Activated CD4-positive, alpha-beta T cell treated with anti-CD3 and anti-CD28 coated beads for 48 hours (primary cell): ENCODE measurements around the gene JPH4.
"Not testable (repeated sequence)": the region's sequence is repeated elsewhere in the genome, so short reads cannot be mapped to it uniquely, and the experiment has no call there.

Source experiments
- DNase-seq: peaks from one replicate; pipeline ENCODE4 v3.0.0-alpha.2; 2020

Gene JPH4

GRCh38 chr14:23608454-23608853 is 29.9 kb upstream of the JPH4 start:
- no peak for DNase-seq

GRCh38 chr14:23605931-23606585 is 27.5 kb upstream of the JPH4 start:
- DNase-seq: peak; percentile 45

DNA sequence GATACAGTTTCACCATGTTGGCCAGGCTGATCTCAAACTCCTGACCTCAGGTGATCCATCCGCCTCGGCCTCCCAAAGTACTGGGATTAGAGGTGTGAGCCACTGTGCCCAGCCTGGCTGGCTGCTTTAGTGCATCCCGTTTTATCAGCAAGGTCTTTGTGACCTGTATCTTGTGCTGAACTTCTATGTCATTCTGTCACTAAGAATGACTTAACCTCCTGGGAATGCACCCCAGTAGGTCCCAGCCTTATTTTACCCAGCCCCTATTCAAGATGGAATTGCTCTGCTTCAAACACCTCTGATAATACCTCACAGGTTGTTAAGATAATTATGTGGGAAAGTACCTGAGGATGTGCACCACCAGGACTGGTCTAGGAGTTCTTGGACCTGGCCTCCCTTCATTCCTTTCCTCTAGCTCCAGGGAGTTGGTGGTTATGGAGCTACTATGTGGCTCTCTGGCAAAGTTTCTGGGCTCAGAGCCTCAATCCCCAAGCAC is 26.1 kb upstream of the JPH4 start:
- no peak for DNase-seq

DNA sequence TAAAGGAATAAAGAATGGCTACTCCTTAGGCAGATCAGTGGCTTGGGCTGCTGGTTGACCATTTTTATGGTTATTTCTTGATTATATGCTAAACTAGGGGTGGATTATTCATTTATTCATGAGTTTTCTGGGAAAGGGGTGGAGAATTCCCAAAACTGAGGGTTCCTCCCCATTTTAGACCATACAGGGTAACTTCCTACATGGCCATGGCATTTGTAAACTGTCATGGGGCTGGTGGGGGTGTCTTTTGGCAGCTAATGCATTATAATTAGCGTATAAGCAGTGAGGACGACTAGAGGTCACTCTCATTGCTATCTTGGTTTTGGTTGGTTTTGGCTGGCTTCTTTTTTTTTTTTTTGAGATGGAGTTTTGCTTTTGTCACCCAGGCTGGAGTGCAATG is 25.6 kb upstream of the JPH4 start:
- DNase-seq: no peak

DNA sequence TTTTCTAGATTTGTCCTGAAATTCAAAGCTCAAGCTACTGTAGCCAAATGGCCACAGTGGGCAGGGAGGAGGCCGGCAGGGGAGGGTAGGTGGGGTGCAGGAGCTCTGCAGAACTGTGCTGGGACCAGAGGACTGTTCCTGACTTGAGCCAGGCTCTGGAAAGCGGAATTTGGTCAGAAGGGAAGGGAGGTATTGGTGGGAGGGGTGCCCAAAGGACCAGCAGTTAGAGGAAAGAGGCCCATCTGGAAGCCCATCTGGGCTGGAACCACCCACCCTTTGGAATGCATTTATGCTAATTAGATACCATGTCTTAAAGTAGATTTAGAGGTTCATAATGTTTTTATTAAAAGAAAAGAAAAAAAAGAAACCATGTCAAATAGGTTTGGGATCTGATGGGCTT is 24.5 kb upstream of the JPH4 start:
- no peak for DNase-seq

DNA sequence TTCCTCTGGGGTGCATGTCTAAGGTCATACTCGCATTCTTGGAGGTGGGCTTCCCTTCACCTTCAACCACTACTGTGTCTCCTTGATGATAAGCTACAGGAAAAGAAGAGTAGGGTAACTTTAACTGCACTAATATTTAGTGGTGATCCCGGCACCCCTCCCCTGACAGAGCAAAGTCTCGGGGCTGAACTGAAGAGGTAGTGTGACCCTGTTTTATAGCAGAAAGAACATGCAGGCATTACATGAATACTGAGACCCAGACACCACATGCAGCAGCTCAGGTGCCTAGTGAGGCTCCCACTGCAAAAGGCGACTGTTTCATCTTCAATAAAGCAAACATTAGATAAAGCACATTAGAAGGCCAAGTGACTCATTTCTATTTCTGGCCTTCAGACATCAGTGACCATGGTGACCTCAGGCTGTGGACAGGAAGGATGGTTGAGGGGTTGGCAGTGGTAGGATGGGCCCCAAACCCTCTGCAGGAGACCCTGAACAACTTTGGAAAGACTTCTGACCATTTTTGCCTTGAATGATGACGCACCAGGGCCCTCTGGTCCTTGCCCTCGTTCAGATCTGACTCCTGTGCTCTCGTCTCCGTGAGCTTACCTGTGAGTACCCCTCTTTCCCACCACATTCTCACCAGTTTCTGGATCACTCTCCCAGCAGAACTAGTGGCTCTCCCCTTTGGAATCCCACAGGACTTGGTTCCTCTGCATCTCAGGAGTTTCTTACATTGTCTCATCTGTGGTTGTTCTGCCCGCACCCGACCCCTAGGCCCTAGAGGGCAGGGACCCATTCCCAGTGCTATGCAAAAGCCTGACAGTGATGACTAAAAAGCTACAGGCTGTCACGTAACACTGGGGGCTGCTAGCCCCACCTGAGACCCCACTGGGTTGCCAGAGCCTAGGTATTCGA is 23.8 kb upstream of the JPH4 start:
- DNase-seq: no peak

DNA sequence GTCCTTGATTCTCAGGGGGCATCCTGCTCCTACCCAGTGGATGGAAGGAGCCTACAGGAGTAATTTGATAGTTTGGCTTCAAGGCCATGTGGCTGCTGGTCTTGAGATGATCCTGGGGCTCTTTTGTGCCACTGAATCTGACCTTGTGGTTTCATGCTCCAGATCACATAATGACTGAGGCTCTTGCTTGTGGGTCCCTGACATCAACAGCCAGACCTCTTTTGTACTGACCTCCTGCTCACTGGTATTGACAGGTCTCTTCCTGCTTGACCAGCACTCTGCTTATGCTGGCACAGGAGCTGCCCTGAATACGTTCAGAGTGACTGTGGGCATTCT is 23.2 kb upstream of the JPH4 start:
- DNase-seq: no peak

- DNase-seq: no peak
Observed at GRCh38 chr14:23601424-23601823, 22.8 kb upstream of the JPH4 start.

DNA sequence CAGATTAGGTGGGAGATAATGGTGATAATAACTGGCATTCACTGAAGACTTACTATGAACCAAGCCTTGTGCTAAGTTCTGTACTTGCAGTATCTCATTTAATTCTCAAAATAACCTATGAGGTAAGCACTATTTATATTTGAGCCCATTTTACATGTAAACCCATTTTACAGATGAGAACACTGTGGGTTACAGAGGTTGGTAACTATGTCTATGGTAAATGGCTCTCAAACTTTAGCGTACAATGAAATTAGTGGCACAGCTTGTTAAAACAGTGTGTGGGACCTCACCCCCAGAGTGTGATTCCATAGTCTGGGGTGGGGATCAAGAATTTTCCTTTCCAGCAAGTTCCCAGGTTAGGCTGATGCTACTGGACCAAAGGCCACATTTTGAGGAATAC is 22.2 kb upstream of the JPH4 start:
- DNase-seq: no peak

DNA sequence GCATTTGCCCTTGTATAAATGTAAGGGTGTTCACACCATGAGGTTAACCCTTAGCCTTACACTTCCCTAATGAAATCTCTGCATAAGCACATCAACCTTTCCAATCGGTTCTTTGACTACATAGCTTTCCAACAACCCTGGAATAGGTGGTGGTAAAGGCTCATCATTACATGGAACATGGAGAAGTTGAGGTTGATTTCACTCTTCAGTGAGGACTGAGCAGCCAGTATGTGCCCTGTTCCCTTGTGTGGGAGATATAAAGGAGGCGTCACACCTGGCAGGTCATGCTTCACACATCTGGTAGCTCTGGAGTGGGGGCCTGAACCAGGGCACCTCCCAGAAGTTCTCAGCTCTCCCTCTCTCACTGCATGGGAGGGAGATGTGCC is 21.7 kb upstream of the JPH4 start:
- no peak for DNase-seq

DNA sequence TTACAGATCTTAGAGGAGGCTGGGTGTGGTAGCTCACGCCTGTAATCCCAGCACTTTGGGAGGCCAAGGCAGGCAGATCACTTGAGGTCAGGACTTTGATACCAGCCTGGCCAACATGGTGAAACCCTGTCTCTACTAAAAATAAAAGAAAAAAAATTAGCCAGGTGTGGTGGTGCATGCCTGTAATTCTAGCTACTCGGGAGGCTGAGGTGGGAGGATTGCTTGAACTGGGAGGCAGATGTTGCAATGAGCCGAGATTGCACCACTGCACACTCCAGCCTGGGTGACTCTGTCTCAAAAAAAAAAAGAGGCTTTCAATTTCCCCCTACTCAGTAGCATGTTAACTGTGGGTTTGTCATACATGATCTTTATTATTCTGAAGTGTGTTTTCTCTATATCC is 15.6 kb upstream of the JPH4 start:
- DNase-seq: not testable (repeated sequence)

GRCh38 chr14:23590198-23590597 is 11.6 kb upstream of the JPH4 start:
- no peak for DNase-seq

GRCh38 chr14:23589606-23590005 is 11.0 kb upstream of the JPH4 start:
- DNase-seq: no peak

GRCh38 chr14:23588884-23589598 is 10.5 kb upstream of the JPH4 start:
- peak; percentile 89 for DNase-seq

GRCh38 chr14:23584527-23585203 is 6.1 kb upstream of the JPH4 start:
- DNase-seq: not testable (repeated sequence)

GRCh38 chr14:23583761-23584526 is 5.4 kb upstream of the JPH4 start:
- DNase-seq: not testable (repeated sequence)

- DNase-seq: no peak
Observed at GRCh38 chr14:23582906-23583760, 4.5 kb upstream of the JPH4 start.

GRCh38 chr14:23580948-23581281 is 2.3 kb upstream of the JPH4 start:
- DNase-seq: no peak

DNA sequence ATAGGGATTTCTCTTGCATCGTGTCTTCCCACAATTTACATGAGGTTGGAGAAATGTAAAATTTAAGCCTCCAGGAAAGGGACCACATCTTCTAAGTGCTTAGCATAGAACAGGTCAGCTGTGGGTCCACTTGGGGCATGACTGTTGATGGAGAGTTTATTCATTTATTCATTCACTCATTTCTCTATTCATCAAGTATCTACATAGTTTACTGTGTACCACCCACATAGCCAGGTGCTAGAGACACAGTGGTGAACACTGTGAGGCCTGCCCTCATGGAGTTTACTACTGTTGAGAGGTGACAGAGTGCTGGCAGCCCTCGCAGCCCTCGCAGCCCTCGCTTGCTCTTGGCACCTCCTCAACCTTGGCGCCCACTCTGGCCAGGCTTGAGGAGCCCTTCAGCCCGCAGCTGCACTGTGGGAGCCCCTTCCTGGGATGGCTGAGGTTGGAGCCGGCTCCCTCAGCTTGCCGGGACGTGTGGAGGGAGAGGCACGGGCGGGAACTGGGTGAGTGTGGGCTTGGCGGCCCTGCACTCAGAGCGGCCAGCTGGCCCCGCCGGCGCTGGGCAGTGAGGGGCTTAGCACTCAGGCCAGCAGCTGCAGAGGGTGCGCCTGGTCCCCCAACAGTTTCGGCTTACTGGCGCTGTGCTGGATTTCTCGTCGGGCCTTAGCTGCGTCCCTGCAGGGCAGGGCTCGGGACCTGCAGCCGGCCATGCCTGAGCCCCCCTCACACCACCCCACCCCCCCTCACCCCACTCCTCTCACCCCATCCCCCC is 1.7 kb upstream of the JPH4 start:
- DNase-seq: no peak

DNA sequence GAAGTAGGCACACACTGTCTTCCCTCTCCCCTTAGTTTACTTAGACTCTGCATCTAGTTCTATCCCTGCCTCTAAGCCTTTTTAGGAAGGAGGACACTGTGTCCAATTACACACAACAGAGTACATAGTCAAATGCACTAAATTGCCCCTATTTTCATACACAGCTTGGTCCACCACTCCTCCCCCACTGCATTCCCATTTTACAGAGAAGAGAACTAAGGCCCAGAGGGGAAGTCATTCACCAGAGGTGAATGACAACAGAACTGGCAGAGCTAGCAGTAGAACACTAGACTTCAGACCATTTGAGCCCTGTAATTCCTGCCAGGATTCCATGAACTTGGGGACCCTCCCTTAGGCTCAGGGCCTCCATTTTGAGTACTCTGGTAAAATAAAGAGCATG is 1.1 kb upstream of the JPH4 start:
- no peak for DNase-seq

GRCh38 chr14:23579311-23579630 is 681 bp upstream of the JPH4 start:
- DNase-seq: no peak
